Gastrocnemius medialis (tissue), 4 donors: ENCODE results near the gene DZIP3.

ENCODE experiments used
- POLR2A ChIP-seq, 2 donors: fragments of 450-650 bp; IDR thresholded peaks; one replicate each; pipeline ENCODE4 v1.6.1; 2017; ENCODE audit warnings: antibody characterized with exemption in 2 of 2, mild to moderate bottlenecking in 2 of 2, moderate library complexity in 2 of 2
- TF ChIP-seq, protein P1 (sequence below), 5 experiments: fragments of 450-650 bp in 3 of 5; fragments of 200-600 bp in 2 of 5; sonication (generic) in 2 of 5; IDR thresholded peaks in 4 of 5; conservative IDR thresholded peaks in 1 of 5; 1 replicate in 4 of 5; 2 replicates in 1 of 5; pipeline ENCODE4 v1.5.1; 2016 to 2019; ENCODE audit warnings: antibody characterized with exemption in 5 of 5, mild to moderate bottlenecking in 3 of 5, moderate library complexity in 3 of 5

- TF ChIP-seq, protein P1, sequence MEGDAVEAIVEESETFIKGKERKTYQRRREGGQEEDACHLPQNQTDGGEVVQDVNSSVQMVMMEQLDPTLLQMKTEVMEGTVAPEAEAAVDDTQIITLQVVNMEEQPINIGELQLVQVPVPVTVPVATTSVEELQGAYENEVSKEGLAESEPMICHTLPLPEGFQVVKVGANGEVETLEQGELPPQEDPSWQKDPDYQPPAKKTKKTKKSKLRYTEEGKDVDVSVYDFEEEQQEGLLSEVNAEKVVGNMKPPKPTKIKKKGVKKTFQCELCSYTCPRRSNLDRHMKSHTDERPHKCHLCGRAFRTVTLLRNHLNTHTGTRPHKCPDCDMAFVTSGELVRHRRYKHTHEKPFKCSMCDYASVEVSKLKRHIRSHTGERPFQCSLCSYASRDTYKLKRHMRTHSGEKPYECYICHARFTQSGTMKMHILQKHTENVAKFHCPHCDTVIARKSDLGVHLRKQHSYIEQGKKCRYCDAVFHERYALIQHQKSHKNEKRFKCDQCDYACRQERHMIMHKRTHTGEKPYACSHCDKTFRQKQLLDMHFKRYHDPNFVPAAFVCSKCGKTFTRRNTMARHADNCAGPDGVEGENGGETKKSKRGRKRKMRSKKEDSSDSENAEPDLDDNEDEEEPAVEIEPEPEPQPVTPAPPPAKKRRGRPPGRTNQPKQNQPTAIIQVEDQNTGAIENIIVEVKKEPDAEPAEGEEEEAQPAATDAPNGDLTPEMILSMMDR (IDR thresholded peaks at IDR 0.05 in 4 of 5, conservative IDR thresholded peaks at IDR 0.05 in 1 of 5) = no peak
- no peak for TF ChIP-seq POLR2A (IDR thresholded peaks at IDR 0.05)
Observed at GRCh38 chr3:108719178-108719806, 129.8 kb downstream of the DZIP3 start.
